HepG2 (cell line): Measurements from ENCODE around the gene TLCD1. TPM values are rescaled to one million over a fixed set of nuclear protein-coding genes. Genes with fewer than 3 reads are reported as not detected.

Experiments used
- DR1 ChIP-seq: sonication (generic); formaldehyde crosslinking; IDR thresholded peaks from 2 replicates; pipeline ENCODE4 v1.8.0; 2021; ENCODE audit warnings: mild to moderate bottlenecking, missing genetic modification reagents, inconsistent platforms
- EEA1 ChIP-seq: sonication (generic); formaldehyde crosslinking; IDR thresholded peaks from 2 replicates; pipeline ENCODE4 v1.5.1; 2020; ENCODE audit warnings: mild to moderate bottlenecking, missing genetic modification reagents, borderline replicate concordance
- FOXK1 ChIP-seq: sonication (generic); formaldehyde crosslinking; IDR thresholded peaks from 2 replicates; pipeline ENCODE4 v1.4.0; 2020; ENCODE audit warnings: low read depth, missing genetic modification reagents, borderline replicate concordance
- GABPA ChIP-seq, 2 experiments: IDR thresholded peaks; 2 replicates each; pipeline ENCODE4 v1.6.1; 2011 to 2016; ENCODE audit warnings: low read depth in 2 of 2, low read length in 1 of 2, missing biosample characterization in 1 of 2, missing genetic modification characterization in 1 of 2
- GZF1 ChIP-seq: sonication (generic); formaldehyde crosslinking; IDR thresholded peaks from 2 replicates; pipeline ENCODE4 v1.5.1; 2020; ENCODE audit warnings: mild to moderate bottlenecking, missing genetic modification reagents
- HDAC6 ChIP-seq: fragments of 200-600 bp; sonication (generic); IDR thresholded peaks from 2 replicates; pipeline ENCODE4 v1.7.0; 2017; ENCODE audit warnings: mild to moderate bottlenecking, antibody characterized with exemption, low read length, low read depth
- NFRKB ChIP-seq: fragments of 450-650 bp; IDR thresholded peaks from 2 replicates; pipeline ENCODE4 v1.6.1; 2017
- PHF8 ChIP-seq: sonication (generic); formaldehyde crosslinking; IDR thresholded peaks from 2 replicates; pipeline ENCODE4 v1.5.0; 2020; ENCODE audit warnings: missing genetic modification reagents
- SAFB2 ChIP-seq: sonication (generic); formaldehyde crosslinking; IDR thresholded peaks from 2 replicates; pipeline ENCODE4 v1.5.1; 2020; ENCODE audit warnings: missing genetic modification reagents, low read depth, mild to moderate bottlenecking, borderline replicate concordance
- ZBTB40 ChIP-seq, 2 experiments: fragments of 450-650 bp in 1 of 2; sonication (generic) in 1 of 2; formaldehyde crosslinking in 1 of 2; IDR thresholded peaks; 2 replicates each; pipeline versions ENCODE4 v1.6.1 to v1.8.0; 2016 to 2022; ENCODE audit warnings: antibody characterized with exemption in 1 of 2, mild to moderate bottlenecking in 1 of 2, missing genetic modification reagents in 1 of 2
- ZBTB49 ChIP-seq: sonication (generic); formaldehyde crosslinking; IDR thresholded peaks from 2 replicates; pipeline ENCODE4 v1.4.0; 2020; ENCODE audit warnings: missing genetic modification reagents, borderline replicate concordance
- ZNF136 ChIP-seq: sonication (generic); formaldehyde crosslinking; IDR thresholded peaks from 2 replicates; pipeline ENCODE4 v1.8.1; 2022; ENCODE audit warnings: low read depth, mild to moderate bottlenecking, moderate library complexity, missing genetic modification reagents
- ZNF766 ChIP-seq: sonication (generic); formaldehyde crosslinking; IDR thresholded peaks from 2 replicates; pipeline ENCODE4 v1.5.0; 2020; ENCODE audit warnings: missing genetic modification reagents, borderline replicate concordance
- ZNF773 ChIP-seq: sonication (generic); formaldehyde crosslinking; IDR thresholded peaks from 2 replicates; pipeline ENCODE4 v1.4.0; 2020; ENCODE audit warnings: missing genetic modification reagents, borderline replicate concordance
- polyA plus RNA-seq, 8 experiments: library from polyadenylated mRNA; depleted of rRNA in 3 of 8; stranded (reverse) in 7 of 8; unstranded in 1 of 8; fragments of >200 nt; fragmentation: Illumina TruSeq in 4 of 8; extraction: Trizol in 4 of 8; gene quantifications; 2 replicates each; pipeline versions ENCODE4 v1.2.1 to v1.2.3, GENCODE V29; 2011 to 2016; ENCODE audit warnings: low read depth in 4 of 8, missing spikeins in 1 of 8, mixed read lengths in 1 of 8; ENCODE audit not compliant: insufficient read depth in 1 of 8
- total RNA-seq, 5 experiments: library from RNA; depleted of rRNA; stranded (reverse); fragments of >200 nt; fragmentation: Illumina TruSeq; extraction: Trizol; gene quantifications; 2 replicates each; pipeline ENCODE4 v1.2.3, GENCODE V29; 2016; ENCODE audit warnings: low read depth in 1 of 5
- TF ChIP-seq, protein P1 (sequence below): sonication (generic); formaldehyde crosslinking; IDR thresholded peaks from 2 replicates; pipeline ENCODE4 v1.8.1; 2023; ENCODE audit warnings: mild to moderate bottlenecking, missing genetic modification reagents

The TLCD1 gene
- total and polyA plus RNA-seq, 2 of the 13 experiments (the other 11 are each of a cell fraction or from before 2014, with no cell fraction given): 14.9 to 19.6 TPM

- TF ChIP-seq PHF8 (peak; percentile 46; the same call in 1 of the 2 replicates), ZBTB40 (IDR thresholded peaks at IDR 0.05) (no peak), ZBTB40 (CRISPR knock-in tag; IDR thresholded peaks at IDR 0.05) (no peak), DR1 (CRISPR knock-in tag) (peak; percentile 91), GABPA (IDR thresholded peaks at IDR 0.05; ENCODE audit: low read depth, low read length) (no peak), GABPA (CRISPR knock-in tag; IDR thresholded peaks at IDR 0.05; ENCODE audit: low read depth) (peak; percentile 55), FOXK1 (CRISPR knock-in tag) (no peak; the same call in 1 of the 2 replicates), ZNF773 (CRISPR knock-in tag) (no peak), ZBTB49 (no peak), NFRKB (no peak), EEA1 (CRISPR knock-in tag) (no peak), ZNF136 (CRISPR knock-in tag) (0 out of 2 replicates have a peak, but pooled peaks have one; percentile 43), SAFB2 (CRISPR knock-in tag) (no peak), GZF1 (CRISPR knock-in tag) (0 out of 2 replicates have a peak, but pooled peaks have one; percentile 41), ZNF766 (CRISPR knock-in tag) (0 out of 2 replicates have a peak, but pooled peaks have one; percentile 45), HDAC6 (no peak)
- TF ChIP-seq, protein P1, sequence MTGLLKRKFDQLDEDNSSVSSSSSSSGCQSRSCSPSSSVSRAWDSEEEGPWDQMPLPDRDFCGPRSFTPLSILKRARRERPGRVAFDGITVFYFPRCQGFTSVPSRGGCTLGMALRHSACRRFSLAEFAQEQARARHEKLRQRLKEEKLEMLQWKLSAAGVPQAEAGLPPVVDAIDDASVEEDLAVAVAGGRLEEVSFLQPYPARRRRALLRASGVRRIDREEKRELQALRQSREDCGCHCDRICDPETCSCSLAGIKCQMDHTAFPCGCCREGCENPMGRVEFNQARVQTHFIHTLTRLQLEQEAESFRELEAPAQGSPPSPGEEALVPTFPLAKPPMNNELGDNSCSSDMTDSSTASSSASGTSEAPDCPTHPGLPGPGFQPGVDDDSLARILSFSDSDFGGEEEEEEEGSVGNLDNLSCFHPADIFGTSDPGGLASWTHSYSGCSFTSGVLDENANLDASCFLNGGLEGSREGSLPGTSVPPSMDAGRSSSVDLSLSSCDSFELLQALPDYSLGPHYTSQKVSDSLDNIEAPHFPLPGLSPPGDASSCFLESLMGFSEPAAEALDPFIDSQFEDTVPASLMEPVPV: peak; percentile 80
Measured at GRCh38 chr17:28698253-28698941, 27.6 kb downstream of the TLCD1 start (continued).
